GM23248 (cell line): ENCODE measurements around the gene GJA4.

ENCODE experiments used
- EZH2 ChIP-seq: fragments of 200-600 bp; sonication (generic); IDR thresholded peaks from 2 replicates; pipeline ENCODE4 v1.6.1; 2018; ENCODE audit warnings: antibody characterized with exemption, mild to moderate bottlenecking; ENCODE audit not compliant: insufficient read depth, poor library complexity, severe bottlenecking
- EZH2phosphoT487 ChIP-seq: fragments of 200-600 bp; sonication (generic); IDR thresholded peaks from 2 replicates; pipeline ENCODE4 v1.6.1; 2018; ENCODE audit warnings: antibody characterized with exemption, moderate library complexity, mild to moderate bottlenecking, low read depth; ENCODE audit not compliant: insufficient read depth

DNA sequence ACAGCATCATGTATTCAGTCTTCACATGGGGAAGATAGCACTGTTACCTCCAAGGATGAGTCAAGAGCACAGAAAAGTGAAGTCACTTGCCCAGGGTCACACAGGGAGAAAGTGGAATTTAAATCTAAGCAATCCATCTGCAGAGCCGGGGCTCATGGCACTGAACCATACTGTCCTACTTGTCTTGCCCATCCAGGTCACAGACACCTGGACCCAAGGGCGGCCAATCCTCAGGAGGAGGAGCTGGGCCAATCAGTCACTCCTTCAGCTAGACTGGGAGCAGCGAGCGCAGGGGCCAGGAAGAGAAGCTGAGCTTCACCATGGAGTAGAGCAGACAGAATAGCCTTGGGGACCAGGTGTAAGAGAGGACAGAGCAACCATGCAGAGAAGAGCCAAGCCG lies 47.1 kb upstream of the GJA4 start:
- TF ChIP-seq EZH2 (no peak), EZH2phosphoT487 (no peak)
